K562 (cell line): ENCODE results near the gene STIL. TPM values are rescaled to one million over a fixed set of nuclear protein-coding genes. Genes with fewer than 3 reads are reported as not detected.

Experiments used
- ATAC-seq: fragments of 200-7000 bp; cut with Tn5 transposase; 3 replicates; pipeline ENCODE4 v1.9.1; 2020; ENCODE audit warnings: moderate library complexity
- BruUV-seq: library from RNA; stranded (reverse); fragments of 400-500 nt; replicated peaks from 2 replicates; lab custom pipeline; 2021; lab: Mats Ljungman, UMichigan
- CTCF ChIA-PET: fragments of 300-600 bp; formaldehyde crosslinking; extraction: SDS; loops from one replicate; lab custom pipeline; 2021; ENCODE audit warnings: low intra/inter-chr PET ratio; lab: Yijun Ruan, JAX
- POLR2A ChIA-PET: fragments of 300-600, 350-650 bp; sonication (Branson Sonifier 250); formaldehyde crosslinking; extraction: SDS; loops from one replicate; lab custom pipeline; 2021; ENCODE audit warnings: antibody characterized with exemption, inconsistent platforms; lab: Yijun Ruan, JAX
- DNase-seq, 4 experiments: peaks; one replicate each; pipeline versions ENCODE4 v3.0.0 to v3.0.0-alpha.2; 2011 to 2018; ENCODE audit warnings: low spot score in 3 of 4, mixed read lengths in 3 of 4; ENCODE audit errors: extremely low read depth in 1 of 4
- FAIRE-seq: peaks from 2 replicates; lab custom pipeline; 2011; peaks lifted over from hg19 to GRCh38; lab: Jason Lieb, UNC
- H2AFZ ChIP-seq: 2 replicates; pipeline ENCODE4 v1.6.0; 2011; ENCODE audit warnings: low read depth, low read length, control low read depth, inconsistent platforms
- H3K27ac ChIP-seq: fragments of 200-600 bp; 3 replicates; pipeline ENCODE4 v1.8.0; 2011; ENCODE audit warnings: low read depth, mild to moderate bottlenecking, control low read depth, inconsistent platforms, low read length, moderate library complexity, mixed read lengths; ENCODE audit errors: extremely low read depth
- H3K27me3 ChIP-seq, 2 experiments: fragments of 300-600 bp in 1 of 2; 2 replicates in 1 of 2; 3 replicates in 1 of 2; pipeline versions ENCODE4 v1.6.0 to v1.8.0; 2011; ENCODE audit warnings: inconsistent platforms in 2 of 2, low read length in 2 of 2, mild to moderate bottlenecking in 1 of 2, mixed read lengths in 1 of 2, moderate library complexity in 1 of 2; ENCODE audit not compliant: control insufficient read depth in 2 of 2, insufficient read depth in 2 of 2
- H3K36me3 ChIP-seq: fragments of 300-600 bp; 3 replicates; pipeline ENCODE4 v1.8.0; 2011; ENCODE audit warnings: mild to moderate bottlenecking, low read length, inconsistent platforms; ENCODE audit not compliant: control insufficient read depth, insufficient read depth
- H3K4me1 ChIP-seq, 2 experiments: fragments of 200-600 bp in 1 of 2; replicated peaks in 1 of 2; 2 replicates in 1 of 2; 3 replicates in 1 of 2; pipeline versions ENCODE4 v1.5.1 to v1.8.0; 2011; ENCODE audit warnings: inconsistent platforms in 2 of 2, low read length in 2 of 2, mild to moderate bottlenecking in 1 of 2, mixed read lengths in 1 of 2, moderate library complexity in 1 of 2; ENCODE audit not compliant: control insufficient read depth in 2 of 2, insufficient read depth in 2 of 2
- H3K4me2 ChIP-seq: 2 replicates; pipeline ENCODE4 v1.6.1; 2011; ENCODE audit warnings: low read length, control low read depth, inconsistent platforms, mixed read lengths; ENCODE audit not compliant: insufficient read depth
- H3K4me3 ChIP-seq: fragments of 200-600 bp; sonication (generic), shearing (Covaris generic); 2 replicates; pipeline ENCODE4 v1.5.1; 2016; ENCODE audit warnings: control low read depth, inconsistent platforms
- H3K79me2 ChIP-seq: fragments of 200-600 bp; 3 replicates; pipeline ENCODE4 v1.8.0; 2011; ENCODE audit warnings: low read length, inconsistent platforms; ENCODE audit not compliant: control insufficient read depth, insufficient read depth
- H3K9ac ChIP-seq, 2 experiments: 2 replicates each; pipeline versions ENCODE4 v1.6.0 to v1.6.1; 2011; ENCODE audit warnings: low read depth in 2 of 2, low read length in 2 of 2, control low read depth in 1 of 2, inconsistent platforms in 1 of 2, mild to moderate bottlenecking in 1 of 2, mixed read lengths in 1 of 2; ENCODE audit not compliant: insufficient read depth in 1 of 2
- H3K9me1 ChIP-seq: one replicate; pipeline ENCODE4 v1.6.0; 2011; ENCODE audit warnings: inconsistent platforms, mild to moderate bottlenecking, low read length, moderate library complexity; ENCODE audit not compliant: control insufficient read depth, insufficient read depth
- H3K9me3 ChIP-seq: replicated peaks from 2 replicates; pipeline ENCODE4 v1.5.1; 2011; ENCODE audit warnings: low read depth, low read length, inconsistent platforms; ENCODE audit not compliant: control insufficient read depth, insufficient read depth
- H4K20me1 ChIP-seq: replicated peaks from 2 replicates; pipeline ENCODE4 v1.6.1; 2011; ENCODE audit warnings: low read length, inconsistent platforms, mixed read lengths; ENCODE audit not compliant: control insufficient read depth, insufficient read depth
- BCOR ChIP-seq: fragments of 450-650 bp; IDR thresholded peaks from 2 replicates; pipeline ENCODE4 v1.6.1; 2016
- CSDE1 ChIP-seq, 2 experiments: fragments of 450-650 bp; IDR thresholded peaks; 2 replicates each; pipeline ENCODE4 v1.6.1; 2016; ENCODE audit warnings: mild to moderate bottlenecking in 1 of 2
- GTF2A2 ChIP-seq: IDR thresholded peaks from 2 replicates; pipeline ENCODE4 v1.6.1; 2016; ENCODE audit warnings: mild to moderate bottlenecking, missing genetic modification characterization, missing compliant biosample characterization
- HDAC2 ChIP-seq: fragments of 450-650 bp; IDR thresholded peaks from 2 replicates; pipeline ENCODE4 v1.6.1; 2016; ENCODE audit warnings: mild to moderate bottlenecking
- HNRNPLL ChIP-seq: fragments of 200-400 bp; formaldehyde crosslinking; IDR thresholded peaks from 2 replicates; pipeline ENCODE4 v1.6.1; 2017; ENCODE audit warnings: low read length, low read depth, mild to moderate bottlenecking; ENCODE audit not compliant: poor library complexity, severe bottlenecking
- KDM1A ChIP-seq, 2 experiments: fragments of 450-650 bp; IDR thresholded peaks; 2 replicates each; pipeline ENCODE4 v1.6.1; 2016; ENCODE audit warnings: mild to moderate bottlenecking in 2 of 2
- NELFE ChIP-seq: IDR thresholded peaks from 2 replicates; pipeline ENCODE4 v1.6.1; 2011; ENCODE audit warnings: mild to moderate bottlenecking; ENCODE audit not compliant: insufficient read depth, insufficient read length
- OTX1 ChIP-seq: fragments of 450-650 bp; formaldehyde crosslinking; IDR thresholded peaks from 2 replicates; pipeline ENCODE4 v1.4.0; 2022; ENCODE audit warnings: mild to moderate bottlenecking
- PHB2 ChIP-seq: fragments of 450-650 bp; IDR thresholded peaks from 2 replicates; pipeline ENCODE4 v1.6.1; 2017; ENCODE audit warnings: low read depth
- RBM17 ChIP-seq: fragments of 200-400 bp; formaldehyde crosslinking; IDR thresholded peaks from 2 replicates; pipeline ENCODE4 v1.6.1; 2017; ENCODE audit warnings: low read depth, mild to moderate bottlenecking, low read length, borderline replicate concordance
- SMAD1 ChIP-seq: fragments of 150-350 bp; IDR thresholded peaks from 2 replicates; pipeline ENCODE4 v1.6.1; 2014; ENCODE audit warnings: low read length, low read depth; ENCODE audit not compliant: partially characterized antibody
- SOX6 ChIP-seq: fragments of 450-650 bp; IDR thresholded peaks from 2 replicates; pipeline ENCODE4 v1.6.1; 2014; ENCODE audit warnings: mild to moderate bottlenecking
- ZFX ChIP-seq: sonication (generic); formaldehyde crosslinking; IDR thresholded peaks from 2 replicates; pipeline ENCODE4 v1.8.0; 2022; ENCODE audit warnings: mild to moderate bottlenecking, missing genetic modification reagents, moderate library complexity
- ZNF174 ChIP-seq: fragments of 250-450 bp; sonication (Bioruptor Pico); IDR thresholded peaks from 2 replicates; pipeline ENCODE4 v1.4.0; 2020; ENCODE audit warnings: mild to moderate bottlenecking
- WGBS: fragments of 100-300 bp; shearing (Covaris generic); methylation state at CpG from one replicate; pipeline ENCODE4 v1.1.6; 2016; ENCODE audit warnings: low coverage, mixed read lengths; ENCODE audit not compliant: insufficient coverage; ENCODE audit errors: missing lambda C conversion rate; 5-methylcytosine and 5-hydroxymethylcytosine counted together
- in situ Hi-C: fragments of 300-500 bp; cut with MboI; formaldehyde crosslinking; loops from 4 replicates; pipeline ENCODE4 v1.15.0; 2018; ENCODE audit warnings: inconsistent platforms, mixed read lengths
- intact Hi-C: fragments of 100-400 bp; cut with micrococcal nuclease; formaldehyde crosslinking; loops from 2 replicates; pipeline ENCODE4 v1.14.2; 2022
- polyA plus RNA-seq, 8 experiments: library from polyadenylated mRNA; depleted of rRNA in 4 of 8; stranded (reverse) in 5 of 8; unstranded in 3 of 8; fragments of >200 nt; fragmentation: Nextera tagmentation in 2 of 8; fragmentation: Illumina TruSeq in 1 of 8; extraction: Ambion mirVana in 2 of 8; extraction: Trizol in 1 of 8; gene quantifications; 2 replicates each; pipeline versions ENCODE4 v1.2.1 to v1.2.3, GENCODE V29; 2011 to 2014; ENCODE audit warnings: inconsistent platforms in 1 of 8, missing spikeins in 1 of 8
- total RNA-seq, 7 experiments: library from RNA; depleted of rRNA in 6 of 7; stranded (reverse); fragments of >200 nt in 6 of 7; fragmentation: Illumina TruSeq in 2 of 7; extraction: Trizol in 2 of 7; gene quantifications; 2 replicates each; pipeline versions ENCODE4 v1.2.1 to v1.2.3, GENCODE V29; 2011 to 2021; ENCODE audit warnings: low replicate concordance in 1 of 7
- TF ChIP-seq, protein P1 (sequence below): fragments of 250-450 bp; sonication (Bioruptor Pico); IDR thresholded peaks from 2 replicates; pipeline ENCODE4 v1.8.0; 2022; ENCODE audit warnings: inconsistent platforms
- TF ChIP-seq, protein P2 (sequence below): fragments of 250-450 bp; sonication (Bioruptor Pico); IDR thresholded peaks from 2 replicates; pipeline ENCODE4 v1.8.0; 2021; ENCODE audit warnings: moderate library complexity, mild to moderate bottlenecking, inconsistent platforms

STIL gene
- total and polyA plus RNA-seq, 9 of the 15 experiments (the other 6 are each of a cell fraction or from before 2014, with no cell fraction given), result 10.5 to 77.4 (median 39.6) TPM

DNA sequence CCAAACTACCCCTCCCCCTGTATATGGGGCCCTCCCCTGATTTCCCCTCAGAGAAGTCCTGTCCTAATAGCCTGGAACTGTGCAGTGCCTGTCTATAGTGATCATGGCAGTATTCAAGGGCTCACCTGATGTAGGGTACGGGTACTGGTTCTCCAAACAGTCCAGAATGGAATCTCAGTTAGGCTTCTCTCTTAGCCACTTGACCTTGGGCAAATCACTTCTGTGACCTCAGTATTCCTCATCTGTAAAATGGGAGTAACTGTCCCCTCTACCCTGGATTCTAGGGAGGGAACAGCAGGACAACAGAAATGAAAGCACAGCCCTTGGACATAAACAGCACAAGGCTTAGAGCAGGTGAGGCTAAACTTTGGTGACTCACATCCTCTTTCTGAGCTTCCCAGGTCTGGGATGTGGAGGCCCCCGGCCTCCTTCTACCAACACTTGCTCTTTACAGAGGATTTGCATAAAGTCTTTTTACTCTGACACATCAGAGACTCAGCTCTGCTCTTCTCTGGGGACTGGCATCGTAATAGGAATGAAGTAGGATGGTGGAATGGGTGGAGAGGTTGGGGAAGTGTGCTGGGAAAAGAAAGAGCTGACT is 104.1 kb downstream of the STIL start (continued):
- TF ChIP-seq KDM1A (IDR thresholded peaks at IDR 0.05), result peak; percentile 90 to 95
- TF ChIP-seq, protein P1, sequence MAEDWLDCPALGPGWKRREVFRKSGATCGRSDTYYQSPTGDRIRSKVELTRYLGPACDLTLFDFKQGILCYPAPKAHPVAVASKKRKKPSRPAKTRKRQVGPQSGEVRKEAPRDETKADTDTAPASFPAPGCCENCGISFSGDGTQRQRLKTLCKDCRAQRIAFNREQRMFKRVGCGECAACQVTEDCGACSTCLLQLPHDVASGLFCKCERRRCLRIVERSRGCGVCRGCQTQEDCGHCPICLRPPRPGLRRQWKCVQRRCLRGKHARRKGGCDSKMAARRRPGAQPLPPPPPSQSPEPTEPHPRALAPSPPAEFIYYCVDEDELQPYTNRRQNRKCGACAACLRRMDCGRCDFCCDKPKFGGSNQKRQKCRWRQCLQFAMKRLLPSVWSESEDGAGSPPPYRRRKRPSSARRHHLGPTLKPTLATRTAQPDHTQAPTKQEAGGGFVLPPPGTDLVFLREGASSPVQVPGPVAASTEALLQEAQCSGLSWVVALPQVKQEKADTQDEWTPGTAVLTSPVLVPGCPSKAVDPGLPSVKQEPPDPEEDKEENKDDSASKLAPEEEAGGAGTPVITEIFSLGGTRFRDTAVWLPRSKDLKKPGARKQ (CRISPR knock-in tag), result no peak
- peak; percentile 98 for TF ChIP-seq BCOR
- peak; percentile 93 for TF ChIP-seq HDAC2
- TF ChIP-seq RBM17, result no peak

DNA sequence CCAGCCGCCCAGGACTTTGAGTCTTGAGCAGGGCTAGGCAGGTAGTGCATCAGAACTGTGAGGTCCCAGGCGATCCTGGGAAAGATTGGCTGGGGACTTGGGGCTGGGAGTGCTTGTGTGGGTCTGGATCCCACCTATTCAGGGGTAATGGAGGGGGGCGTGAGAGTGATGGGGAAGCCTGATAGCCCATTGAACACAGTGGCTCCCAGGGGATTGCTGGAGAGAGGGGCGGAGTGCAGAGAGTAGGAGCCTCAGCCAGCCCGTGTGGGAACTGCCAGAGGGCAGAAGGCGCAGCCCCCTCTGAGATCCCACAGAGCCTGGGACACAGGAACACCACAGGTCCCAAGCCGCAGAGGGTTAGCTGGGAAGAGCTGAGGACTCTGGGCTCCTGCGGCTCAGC is 104.9 kb downstream of the STIL start:
- Histone ChIP-seq H4K20me1 (no peaks in the 10 kb centered on the region), H3K9ac (peak overlapping the region in 1 of 2 experiments; percentile 69; a peak in 1 of 4 replicates), H3K36me3 (peaks cover 24% of the 10 kb centered on the region), H3K4me1 (peaks cover 38 to 42% of the 10 kb centered on the region in 2 experiments), H3K4me3 (no peak overlapping the region), H3K4me2 (no peak overlapping the region), H3K27ac (no peak overlapping the region), H3K27me3 (no peaks in the 10 kb centered on the region), H3K9me1 (peaks cover 5% of the 10 kb centered on the region), H2AFZ (no peak overlapping the region), H3K9me3 (no peaks in the 10 kb centered on the region), H3K79me2 (peaks cover 4% of the 10 kb centered on the region; the same call in 1 of the 3 replicates)
- 76% methylated on average over 8 of the region's 8 CpGs for whole genome bisulfite sequencing
- no TSS peak for BruUV-seq
- POLR2A ChIA-PET, result interaction anchor here (0.6 to 7.7 kb wide), 2 partner anchors 19 to 53 kb away, joined by 4 to 80 read pairs; no protein-coding TSS in a partner anchor
- DNase-seq (no peak), FAIRE-seq (no peak), ATAC-seq (no peak)
- intact Hi-C loops (no loop called here), in situ Hi-C loops (no loop called here)
- TF ChIP-seq HNRNPLL (no peak), NELFE (no peak), SOX6 (no peak), GTF2A2 (no peak), SMAD1 (no peak), OTX1 (CRISPR knock-in tag) (no peak), PHB2 (no peak), CSDE1 (IDR thresholded peaks at IDR 0.05) (no peak), ZFX (CRISPR knock-in tag) (no peak), ZNF174 (CRISPR knock-in tag) (no peak)
- TF ChIP-seq, protein P2, sequence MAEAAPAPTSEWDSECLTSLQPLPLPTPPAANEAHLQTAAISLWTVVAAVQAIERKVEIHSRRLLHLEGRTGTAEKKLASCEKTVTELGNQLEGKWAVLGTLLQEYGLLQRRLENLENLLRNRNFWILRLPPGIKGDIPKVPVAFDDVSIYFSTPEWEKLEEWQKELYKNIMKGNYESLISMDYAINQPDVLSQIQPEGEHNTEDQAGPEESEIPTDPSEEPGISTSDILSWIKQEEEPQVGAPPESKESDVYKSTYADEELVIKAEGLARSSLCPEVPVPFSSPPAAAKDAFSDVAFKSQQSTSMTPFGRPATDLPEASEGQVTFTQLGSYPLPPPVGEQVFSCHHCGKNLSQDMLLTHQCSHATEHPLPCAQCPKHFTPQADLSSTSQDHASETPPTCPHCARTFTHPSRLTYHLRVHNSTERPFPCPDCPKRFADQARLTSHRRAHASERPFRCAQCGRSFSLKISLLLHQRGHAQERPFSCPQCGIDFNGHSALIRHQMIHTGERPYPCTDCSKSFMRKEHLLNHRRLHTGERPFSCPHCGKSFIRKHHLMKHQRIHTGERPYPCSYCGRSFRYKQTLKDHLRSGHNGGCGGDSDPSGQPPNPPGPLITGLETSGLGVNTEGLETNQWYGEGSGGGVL (CRISPR knock-in tag), result no peak
- CTCF ChIA-PET, result no interaction called here
